Measurements from ENCODE around the gene CPVL.

- TF ChIP-seq POLR2AphosphoS5 (IDR thresholded peaks at IDR 0.05; ENCODE audit: low read depth, low read length) (no peak), TCF7L2 (IDR thresholded peaks at IDR 0.05; ENCODE audit: low read depth, low read length) (no peak), SIN3A (IDR thresholded peaks at IDR 0.05; ENCODE audit: borderline replicate concordance, insufficient read depth, low read depth, low read length) (no peak)
- TF ChIP-seq, protein P1, sequence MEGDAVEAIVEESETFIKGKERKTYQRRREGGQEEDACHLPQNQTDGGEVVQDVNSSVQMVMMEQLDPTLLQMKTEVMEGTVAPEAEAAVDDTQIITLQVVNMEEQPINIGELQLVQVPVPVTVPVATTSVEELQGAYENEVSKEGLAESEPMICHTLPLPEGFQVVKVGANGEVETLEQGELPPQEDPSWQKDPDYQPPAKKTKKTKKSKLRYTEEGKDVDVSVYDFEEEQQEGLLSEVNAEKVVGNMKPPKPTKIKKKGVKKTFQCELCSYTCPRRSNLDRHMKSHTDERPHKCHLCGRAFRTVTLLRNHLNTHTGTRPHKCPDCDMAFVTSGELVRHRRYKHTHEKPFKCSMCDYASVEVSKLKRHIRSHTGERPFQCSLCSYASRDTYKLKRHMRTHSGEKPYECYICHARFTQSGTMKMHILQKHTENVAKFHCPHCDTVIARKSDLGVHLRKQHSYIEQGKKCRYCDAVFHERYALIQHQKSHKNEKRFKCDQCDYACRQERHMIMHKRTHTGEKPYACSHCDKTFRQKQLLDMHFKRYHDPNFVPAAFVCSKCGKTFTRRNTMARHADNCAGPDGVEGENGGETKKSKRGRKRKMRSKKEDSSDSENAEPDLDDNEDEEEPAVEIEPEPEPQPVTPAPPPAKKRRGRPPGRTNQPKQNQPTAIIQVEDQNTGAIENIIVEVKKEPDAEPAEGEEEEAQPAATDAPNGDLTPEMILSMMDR (IDR thresholded peaks at IDR 0.05): no peak
- TF ChIP-seq, protein P2, sequence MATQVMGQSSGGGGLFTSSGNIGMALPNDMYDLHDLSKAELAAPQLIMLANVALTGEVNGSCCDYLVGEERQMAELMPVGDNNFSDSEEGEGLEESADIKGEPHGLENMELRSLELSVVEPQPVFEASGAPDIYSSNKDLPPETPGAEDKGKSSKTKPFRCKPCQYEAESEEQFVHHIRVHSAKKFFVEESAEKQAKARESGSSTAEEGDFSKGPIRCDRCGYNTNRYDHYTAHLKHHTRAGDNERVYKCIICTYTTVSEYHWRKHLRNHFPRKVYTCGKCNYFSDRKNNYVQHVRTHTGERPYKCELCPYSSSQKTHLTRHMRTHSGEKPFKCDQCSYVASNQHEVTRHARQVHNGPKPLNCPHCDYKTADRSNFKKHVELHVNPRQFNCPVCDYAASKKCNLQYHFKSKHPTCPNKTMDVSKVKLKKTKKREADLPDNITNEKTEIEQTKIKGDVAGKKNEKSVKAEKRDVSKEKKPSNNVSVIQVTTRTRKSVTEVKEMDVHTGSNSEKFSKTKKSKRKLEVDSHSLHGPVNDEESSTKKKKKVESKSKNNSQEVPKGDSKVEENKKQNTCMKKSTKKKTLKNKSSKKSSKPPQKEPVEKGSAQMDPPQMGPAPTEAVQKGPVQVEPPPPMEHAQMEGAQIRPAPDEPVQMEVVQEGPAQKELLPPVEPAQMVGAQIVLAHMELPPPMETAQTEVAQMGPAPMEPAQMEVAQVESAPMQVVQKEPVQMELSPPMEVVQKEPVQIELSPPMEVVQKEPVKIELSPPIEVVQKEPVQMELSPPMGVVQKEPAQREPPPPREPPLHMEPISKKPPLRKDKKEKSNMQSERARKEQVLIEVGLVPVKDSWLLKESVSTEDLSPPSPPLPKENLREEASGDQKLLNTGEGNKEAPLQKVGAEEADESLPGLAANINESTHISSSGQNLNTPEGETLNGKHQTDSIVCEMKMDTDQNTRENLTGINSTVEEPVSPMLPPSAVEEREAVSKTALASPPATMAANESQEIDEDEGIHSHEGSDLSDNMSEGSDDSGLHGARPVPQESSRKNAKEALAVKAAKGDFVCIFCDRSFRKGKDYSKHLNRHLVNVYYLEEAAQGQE (IDR thresholded peaks at IDR 0.05; ENCODE audit: insufficient read depth in 1 of 2, low read depth in 2 of 2, low read length in 1 of 2): no peak
Observed at GRCh38 chr7:29071203-29071874, 75.0 kb downstream of the CPVL start.

All from Panc1 (cell line).